NCI-H1105 (cell line): Measurements from ENCODE around the gene NLE1.
"Not testable (repeated sequence)": the region's sequence is repeated elsewhere in the genome, so short reads cannot be mapped to it uniquely, and the experiment has no call there.

Experiments
- DNase-seq: peaks from one replicate; lab custom pipeline; 2025; lab: John Stamatoyannopoulos, UW

Gene NLE1

GRCh38 chr17:35162755-35163154 is 20.7 kb upstream of the NLE1 start:
- DNase-seq = no peak

- DNase-seq = no peak
Observed at GRCh38 chr17:35161281-35161761, 19.2 kb upstream of the NLE1 start.

DNA sequence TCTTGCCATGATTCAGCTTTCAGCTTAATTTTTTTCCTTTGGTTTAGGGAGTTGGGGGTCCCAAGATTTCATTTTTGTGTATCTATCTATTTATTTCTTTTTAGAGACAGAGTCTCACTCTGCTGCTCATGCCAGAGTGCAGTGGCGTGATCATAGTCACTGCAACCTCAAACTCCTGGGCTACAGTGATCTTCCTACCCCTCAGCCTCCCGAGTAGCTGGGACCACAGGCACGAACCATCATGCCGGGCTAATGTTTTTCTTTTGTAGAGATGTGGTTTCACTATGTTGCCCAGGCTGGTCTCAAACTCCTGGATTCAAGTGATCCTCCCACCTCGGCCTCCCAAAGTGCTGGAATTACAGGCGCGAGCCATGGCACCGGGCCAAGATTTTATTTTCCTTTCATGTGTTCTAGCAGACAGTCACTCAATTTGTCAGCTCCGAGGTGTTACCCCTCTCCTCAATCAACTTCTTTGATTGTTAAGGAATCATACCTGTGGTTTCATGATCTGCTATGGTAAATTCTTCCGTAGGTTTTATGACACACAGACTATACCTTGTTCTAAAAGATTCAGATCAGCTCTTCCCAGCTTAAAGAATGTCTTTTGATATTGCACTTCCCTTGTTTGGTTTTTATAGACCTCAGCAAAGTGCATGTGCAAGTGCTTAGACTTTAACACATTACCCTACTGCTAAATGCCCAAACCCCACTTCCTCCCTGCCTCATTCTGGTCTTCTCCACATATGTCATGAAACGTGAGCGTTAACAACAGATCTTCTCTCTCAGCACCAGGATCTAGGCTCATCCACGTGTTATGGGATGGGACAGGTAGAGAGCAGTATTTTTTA is 18.5 kb upstream of the NLE1 start:
- no peak for DNase-seq

- no peak for DNase-seq
Observed at GRCh38 chr17:35159940-35160339, 17.8 kb upstream of the NLE1 start.

DNA sequence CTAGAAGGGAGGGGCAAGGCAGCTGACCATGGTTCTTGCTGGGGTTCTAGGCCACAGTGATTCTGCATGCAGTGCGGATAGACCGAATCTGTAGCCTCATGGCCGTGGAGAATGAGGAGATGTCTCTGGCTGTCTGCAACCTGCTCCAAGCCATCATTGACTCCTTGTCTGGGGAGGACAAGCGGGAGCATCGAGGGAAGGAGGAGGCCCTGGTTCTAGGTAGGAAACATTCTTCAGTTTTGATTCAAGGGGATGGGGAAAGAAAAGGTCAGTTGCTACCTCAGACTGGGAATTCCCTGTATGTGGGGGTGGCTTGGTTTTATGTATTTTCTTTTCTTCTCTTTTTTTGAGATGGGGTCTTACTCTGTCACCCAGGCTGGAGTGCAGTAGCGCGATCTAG is 13.1 kb upstream of the NLE1 start:
- no peak for DNase-seq

DNA sequence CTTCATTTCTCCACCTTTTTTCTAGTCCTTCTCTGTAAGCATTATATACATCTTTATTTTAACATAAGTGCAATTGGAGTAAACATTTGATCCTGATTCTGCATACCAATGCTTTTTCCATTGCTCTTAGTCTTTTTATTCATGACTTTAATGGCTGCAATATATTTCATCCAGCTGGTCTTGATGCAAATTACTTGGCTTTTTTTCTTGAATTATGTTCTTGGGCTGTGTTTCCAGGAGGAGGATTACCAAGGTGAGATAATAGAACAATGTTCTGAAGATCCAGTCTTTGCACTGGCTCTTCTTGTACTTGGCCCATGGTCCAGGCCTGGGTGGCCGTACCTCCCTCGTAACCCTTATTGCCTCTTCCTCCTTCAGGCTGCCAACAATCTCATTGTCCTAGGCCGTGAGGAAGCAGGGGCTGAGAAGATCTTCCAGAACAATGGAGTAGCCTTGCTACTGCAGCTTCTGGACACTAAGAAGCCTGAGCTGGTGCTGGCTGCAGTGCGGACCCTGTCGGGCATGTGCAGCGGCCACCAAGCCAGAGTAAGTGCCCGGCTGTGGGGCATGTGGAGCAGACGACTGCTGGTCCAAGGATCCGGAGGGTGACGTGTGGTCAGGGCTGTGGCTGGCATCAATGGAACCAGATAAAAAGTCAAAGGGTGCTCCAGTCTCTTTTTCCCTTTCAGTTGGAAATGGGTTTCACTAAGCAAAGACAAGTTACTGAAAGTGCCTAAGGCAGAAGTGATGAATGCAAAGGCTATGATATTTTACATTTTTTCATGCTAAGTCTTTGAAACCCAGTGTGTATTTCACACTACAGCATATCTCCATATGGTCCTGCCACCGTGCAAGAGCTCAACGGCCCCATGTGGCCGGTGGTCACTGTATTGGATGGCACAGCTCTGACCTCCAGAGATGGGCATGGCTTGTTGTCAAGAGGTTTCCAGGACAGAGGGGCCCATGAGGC is 12.4 kb upstream of the NLE1 start:
- DNase-seq = no peak

- DNase-seq = no peak
Observed at GRCh38 chr17:35152421-35153140, 10.5 kb upstream of the NLE1 start.

GRCh38 chr17:35151080-35151479 is 9.0 kb upstream of the NLE1 start:
- not testable (repeated sequence) for DNase-seq

- no peak for DNase-seq
Observed at GRCh38 chr17:35149941-35150340, 7.8 kb upstream of the NLE1 start.

- no peak for DNase-seq
Observed at GRCh38 chr17:35148144-35148543, 6.0 kb upstream of the NLE1 start.

GRCh38 chr17:35147375-35147905 is 5.3 kb upstream of the NLE1 start, which contains the start of gene UNC45B:
UNC45B (plus strand) TSS chr17:35147817; CDS start chr17:35148264, 447 bp downstream.
- DNase-seq = no peak

- no peak for DNase-seq
Observed at GRCh38 chr17:35146214-35146833, 4.2 kb upstream of the NLE1 start.

GRCh38 chr17:35144840-35145239 is 2.7 kb upstream of the NLE1 start:
- no peak for DNase-seq

GRCh38 chr17:35142467-35142796 is 329 bp upstream of the NLE1 start:
- DNase-seq = no peak

DNA sequence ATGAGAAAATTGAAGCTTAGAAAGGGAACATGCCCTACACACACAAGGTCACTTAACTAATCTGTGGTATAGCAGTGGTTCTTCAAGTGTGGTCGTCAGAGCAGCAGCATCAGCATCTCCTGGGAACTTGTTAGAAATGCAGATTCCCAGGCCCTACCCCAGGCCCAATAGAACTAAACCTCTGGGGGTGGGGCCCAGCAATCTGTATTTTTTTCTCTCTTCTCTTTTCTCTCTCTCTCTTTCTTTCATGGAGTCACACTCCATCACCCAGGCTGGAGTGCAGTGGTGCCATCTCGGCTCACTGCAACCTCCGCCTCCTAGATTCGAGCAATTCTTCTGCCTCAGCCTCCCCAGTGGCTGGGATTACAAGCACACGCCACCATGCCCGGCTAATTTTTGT is 3.9 kb downstream of the NLE1 start:
- DNase-seq = no peak

DNA sequence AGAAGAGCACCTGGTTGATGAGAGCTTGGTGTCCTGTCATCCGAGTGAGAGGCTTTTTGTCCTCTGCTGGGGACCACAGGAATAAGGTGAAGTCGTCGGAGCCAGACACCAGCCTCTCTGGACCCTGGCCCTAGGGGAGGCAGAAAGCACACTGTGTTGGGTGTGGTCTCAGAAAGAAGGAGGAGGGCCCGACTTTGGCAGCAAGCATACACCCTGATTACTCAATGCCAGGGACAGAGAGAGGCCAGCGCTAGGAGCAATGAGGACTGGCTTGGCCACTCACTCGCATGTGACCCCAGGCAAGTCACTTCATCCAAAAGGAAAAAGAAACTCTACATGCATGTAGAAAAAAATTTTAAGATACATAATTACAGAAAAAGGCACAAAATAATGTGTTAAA is 6.8 kb downstream of the NLE1 start:
- no peak for DNase-seq

DNA sequence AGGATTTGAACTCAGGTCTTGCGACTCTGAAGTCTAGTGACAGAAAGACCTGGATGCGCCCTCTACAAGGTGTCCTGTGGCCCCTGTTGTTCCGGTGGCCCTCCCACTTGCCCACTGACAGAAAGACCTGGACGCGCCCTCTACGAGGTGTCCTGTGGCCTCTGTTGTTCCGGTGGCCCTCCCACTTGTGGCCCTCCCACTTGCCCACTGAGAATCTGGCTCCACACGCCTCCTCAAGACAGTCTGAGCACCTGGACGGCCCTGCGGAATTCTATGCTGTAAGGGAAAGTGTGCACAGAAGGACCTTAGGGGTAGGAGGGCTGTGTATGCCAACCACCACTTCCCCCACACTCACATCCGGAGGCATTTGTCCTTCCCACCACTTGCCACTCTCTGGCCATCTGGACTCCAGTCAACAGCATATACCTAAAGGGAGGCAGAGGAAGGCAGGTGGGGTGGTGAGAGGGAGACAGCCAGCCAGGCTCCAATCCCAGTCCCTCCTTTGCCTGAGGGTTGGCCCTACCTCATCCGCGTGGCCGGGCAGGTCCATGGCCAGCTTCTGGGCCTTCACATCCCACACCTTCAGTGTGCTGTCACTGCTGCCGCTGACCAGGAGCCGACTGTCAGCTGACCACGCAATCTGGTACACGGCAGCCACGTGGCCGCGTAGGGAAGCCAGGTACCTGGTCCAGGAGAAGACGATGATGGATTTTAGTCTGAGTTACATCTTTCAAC is 9.1 kb downstream of the NLE1 start:
- DNase-seq = no peak

DNA sequence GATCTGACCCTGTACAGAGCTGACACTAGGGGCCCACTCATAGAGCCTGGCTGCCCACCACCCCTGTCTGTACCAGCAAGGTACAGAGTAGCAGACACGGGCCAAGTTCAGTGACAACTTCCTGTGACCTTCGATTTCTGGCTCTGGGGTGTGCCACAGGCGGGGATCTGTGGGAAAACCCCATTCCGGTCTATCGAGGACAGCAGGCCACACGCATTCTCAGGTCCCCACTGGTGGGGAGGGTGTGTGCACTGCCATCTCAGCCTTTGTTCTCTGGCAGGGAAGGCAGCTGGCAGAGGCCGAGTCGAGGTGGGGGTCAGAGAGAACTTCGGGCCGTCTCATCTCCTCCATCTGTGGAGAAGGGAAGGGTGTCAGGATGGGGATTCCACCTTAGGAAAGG is 10.0 kb downstream of the NLE1 start:
- DNase-seq = no peak

- DNase-seq = no peak
Observed at GRCh38 chr17:35130392-35130791, 11.7 kb downstream of the NLE1 start.

DNA sequence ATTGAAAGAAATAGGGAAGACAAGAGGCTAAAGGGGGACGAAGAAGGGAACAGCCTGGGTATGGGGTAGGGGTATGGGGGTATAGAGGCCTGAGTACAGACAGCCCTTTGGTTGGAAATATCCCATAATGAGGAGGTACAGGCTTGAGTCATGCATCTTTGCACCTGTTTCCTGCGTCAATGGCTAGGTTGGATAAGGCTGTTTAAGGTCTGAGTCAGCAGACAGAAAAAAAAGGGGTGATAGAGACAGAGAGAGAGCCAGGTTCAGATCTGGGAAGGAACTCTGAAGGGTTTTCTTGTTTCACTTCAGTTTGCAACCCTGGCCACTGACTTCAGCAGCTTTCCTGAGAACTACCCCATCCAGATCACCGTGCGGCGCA is 12.1 kb downstream of the NLE1 start:
- no peak for DNase-seq
